ENCODE measurements around the gene DCP1B.

Gene DCP1B

GRCh38 chr12:1919284-1919683, 85.0 kb downstream of the DCP1B start:
- peak; percentile 29 for DNase-seq (ENCODE audit: low spot score)

GRCh38 chr12:1918884-1919236, 85.4 kb downstream of the DCP1B start:
- no peak for DNase-seq (ENCODE audit: low spot score)

- DNase-seq (ENCODE audit: low spot score): peak; percentile 56
These were observed 86.0 kb downstream of the DCP1B start, which contains the start of gene CACNA2D4 for GRCh38 chr12:1918081-1918883. Gene CACNA2D4, minus strand, starts transcription at chr12:1918652. Its CDS starts 179 bp downstream, at chr12:1918473.

- DNase-seq (ENCODE audit: low spot score): peak; percentile 84
These were observed 86.8 kb downstream of the DCP1B start for GRCh38 chr12:1917172-1918070.

DNA sequence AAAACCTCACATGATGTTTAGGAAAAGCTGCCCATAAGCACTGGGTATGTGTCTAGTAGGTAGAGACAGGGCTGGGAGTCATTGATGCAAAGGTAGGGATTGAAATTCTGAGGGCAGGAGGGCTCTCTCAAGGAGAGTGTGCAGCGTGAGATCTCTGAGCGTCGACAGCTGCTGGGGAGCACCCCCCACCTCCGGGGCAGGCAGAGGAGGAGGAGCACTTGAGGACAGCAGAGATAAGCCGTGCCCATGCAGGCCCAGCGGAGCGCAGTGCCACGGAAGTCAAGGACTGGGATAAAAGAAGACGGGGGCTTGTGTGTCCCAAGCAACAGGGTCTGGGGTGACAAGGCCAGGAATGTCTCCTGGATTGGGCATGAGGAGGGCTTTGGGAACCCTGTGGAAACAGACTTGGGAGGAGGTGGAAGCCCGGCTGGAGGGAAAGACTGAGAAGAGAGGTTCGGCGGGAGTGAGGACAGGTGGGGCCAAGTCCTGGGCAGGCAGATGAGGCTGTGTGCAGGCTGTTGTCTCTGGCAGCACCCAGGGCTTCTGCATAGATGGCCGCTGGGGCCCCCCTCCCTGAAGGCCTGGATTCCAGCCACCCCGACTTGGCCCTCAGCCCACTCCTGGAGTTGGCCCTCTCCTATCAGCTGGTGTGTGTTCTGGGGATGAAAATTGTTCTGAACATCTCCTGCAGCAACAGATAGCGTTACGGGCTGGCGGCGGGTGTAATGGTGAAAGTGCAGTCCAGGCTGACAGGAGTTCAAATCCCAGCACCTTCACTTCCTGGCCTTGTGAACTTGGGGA, 87.7 kb downstream of the DCP1B start:
- peak; percentile 93 for DNase-seq (ENCODE audit: low spot score)

DNA sequence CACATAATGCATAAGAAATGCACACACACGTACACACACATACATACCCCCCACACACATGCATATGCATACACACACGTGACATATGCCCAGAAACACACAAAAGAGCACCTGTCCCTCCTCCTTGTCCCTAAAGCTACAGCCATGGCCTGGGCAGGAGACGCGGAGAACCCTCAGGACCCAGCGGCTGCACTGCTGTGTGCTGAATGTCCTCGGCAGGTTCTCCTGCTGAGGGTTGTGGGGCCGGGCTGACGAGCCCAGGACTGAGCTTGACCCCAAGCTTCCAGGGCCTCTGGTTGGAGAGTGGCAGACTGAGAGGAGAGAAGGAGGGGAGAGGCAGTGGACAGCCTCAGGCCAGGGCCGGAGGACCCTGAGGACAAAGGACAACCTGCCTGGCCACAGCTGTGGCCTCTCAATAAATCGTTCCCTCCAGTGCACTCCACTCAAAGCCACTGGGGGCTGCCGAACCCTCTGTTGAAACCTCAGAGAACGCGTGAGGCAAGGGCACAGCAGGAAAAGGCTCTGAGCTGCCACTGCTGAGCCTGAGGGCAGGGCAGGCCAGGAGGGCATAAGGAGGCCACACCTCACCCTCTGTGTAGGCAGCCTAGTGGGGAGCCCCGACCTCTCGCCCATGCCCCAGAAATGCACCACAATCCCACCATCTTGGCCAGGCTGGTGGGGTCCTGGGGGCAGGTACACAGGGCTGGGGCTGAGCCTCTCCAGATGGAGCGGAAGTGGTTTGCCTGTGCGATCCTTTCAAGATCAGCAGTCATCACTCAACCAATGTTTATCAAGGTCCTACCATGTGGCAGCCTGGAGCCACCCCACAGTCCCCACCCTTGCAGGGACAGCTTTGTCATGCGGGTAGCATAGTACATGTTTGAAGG, 88.9 kb downstream of the DCP1B start:
- peak; percentile 90 for DNase-seq (ENCODE audit: low spot score)

DNA sequence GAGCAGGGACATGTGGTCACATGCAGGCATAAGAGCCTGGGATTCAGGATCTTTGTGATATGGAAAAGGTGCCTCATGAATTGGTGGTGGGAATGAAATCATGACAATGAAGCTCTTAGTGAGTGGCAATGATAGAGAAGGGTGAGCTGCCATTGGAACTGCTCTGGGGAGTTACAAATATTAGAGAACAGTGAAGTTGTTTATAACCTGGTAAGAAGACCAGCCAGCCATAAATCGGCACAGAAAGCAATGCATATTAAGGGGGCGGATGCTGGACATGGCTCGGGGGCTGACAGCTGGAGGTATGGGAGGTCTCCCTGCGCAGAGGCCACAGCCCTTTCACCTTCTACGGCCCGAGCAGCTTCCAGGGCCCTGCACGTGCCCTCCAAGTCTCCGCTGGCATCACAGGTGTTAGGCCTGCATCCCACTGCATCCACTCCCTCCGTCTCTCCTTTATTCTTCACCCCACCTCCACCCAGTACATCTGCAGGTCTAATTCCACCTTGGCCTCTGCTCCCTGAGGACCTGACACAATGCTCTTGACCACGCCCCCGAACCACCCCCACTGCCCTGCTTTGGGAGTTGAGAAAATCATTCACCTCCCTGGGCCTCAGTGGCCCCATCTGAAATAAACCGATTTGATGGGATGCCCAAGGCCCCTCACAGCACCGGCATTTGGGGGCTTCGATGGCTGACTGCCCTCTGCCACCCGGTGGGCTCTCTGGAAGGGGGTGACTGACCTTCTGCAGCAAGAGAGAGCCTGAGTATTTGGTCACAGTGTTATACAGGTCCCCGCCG, 89.9 kb downstream of the DCP1B start:
- no peak for DNase-seq (ENCODE audit: low spot score)

DNA sequence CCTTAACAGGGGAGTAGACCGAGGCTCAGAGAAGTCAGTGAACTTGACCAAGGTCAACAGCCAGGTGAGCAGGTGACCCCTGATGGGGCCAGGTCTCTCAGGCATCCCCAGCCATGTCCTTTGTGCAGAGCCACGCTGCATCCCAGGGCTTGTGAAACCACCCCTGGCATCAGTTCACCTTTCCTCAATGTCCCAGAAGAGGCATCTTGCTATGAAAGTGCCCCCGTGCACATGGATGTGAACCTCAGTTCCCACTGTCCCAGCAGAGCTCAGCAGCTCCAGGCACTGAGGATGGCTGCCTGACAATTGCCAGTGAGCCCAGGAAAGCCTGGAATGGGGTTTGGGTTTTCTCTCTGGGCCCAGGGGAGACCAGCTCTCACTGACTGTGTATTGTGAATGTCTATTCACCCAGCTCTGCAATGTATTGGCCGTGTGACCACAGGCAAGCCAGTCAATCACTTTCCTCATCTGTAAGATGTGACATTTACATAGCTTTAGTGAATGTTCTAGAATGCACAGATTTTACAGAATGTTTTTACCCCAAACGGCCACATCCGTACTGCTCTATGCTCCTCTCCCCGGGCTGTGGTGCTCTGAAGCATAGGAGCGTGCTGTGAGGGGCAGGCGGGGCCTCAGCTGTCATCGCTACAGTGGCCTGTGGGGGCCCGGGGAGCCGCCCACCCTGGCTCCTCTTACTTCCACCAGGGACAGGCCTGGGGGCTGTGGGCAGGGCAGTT, 90.7 kb downstream of the DCP1B start:
- DNase-seq (ENCODE audit: low spot score): no peak

DNA sequence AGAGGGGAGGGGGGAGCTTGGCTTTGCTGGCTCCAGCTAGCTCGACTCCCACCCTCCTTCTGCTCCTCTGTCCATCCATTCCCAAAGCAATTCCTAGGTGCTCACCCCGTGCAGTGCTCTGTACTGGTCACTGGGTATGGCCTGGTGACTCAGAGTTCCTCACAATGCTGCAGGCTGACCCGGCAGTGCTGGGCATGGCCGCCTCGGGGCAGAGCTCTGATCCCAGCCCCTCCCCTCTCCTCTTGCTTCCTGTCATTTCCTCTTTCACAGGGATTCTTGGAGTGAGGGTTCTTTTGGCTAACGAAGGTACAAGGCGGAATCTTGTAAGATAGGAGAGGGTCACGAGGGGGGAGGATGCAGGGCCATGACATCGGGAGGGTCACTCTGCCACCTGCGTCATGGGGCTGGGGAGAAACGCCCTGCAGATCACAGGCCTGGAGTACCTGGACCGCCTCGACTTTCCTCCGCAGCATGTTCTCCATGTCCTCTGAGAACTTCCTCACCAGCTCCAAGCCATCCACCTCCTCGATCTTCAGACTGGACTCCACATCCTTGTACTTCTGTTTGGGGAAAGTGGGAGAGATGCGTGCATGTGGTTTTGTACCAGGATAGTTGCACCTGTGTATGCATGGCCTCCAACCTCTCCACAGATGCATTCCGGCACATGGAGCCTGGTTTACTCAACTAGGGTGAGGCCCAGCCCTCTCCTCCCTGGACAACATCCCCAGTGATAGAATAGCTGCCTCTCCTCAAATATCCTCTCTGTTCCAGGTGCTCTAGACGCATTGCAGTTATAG, 91.5 kb downstream of the DCP1B start:
- no peak for DNase-seq (ENCODE audit: low spot score)

DNA sequence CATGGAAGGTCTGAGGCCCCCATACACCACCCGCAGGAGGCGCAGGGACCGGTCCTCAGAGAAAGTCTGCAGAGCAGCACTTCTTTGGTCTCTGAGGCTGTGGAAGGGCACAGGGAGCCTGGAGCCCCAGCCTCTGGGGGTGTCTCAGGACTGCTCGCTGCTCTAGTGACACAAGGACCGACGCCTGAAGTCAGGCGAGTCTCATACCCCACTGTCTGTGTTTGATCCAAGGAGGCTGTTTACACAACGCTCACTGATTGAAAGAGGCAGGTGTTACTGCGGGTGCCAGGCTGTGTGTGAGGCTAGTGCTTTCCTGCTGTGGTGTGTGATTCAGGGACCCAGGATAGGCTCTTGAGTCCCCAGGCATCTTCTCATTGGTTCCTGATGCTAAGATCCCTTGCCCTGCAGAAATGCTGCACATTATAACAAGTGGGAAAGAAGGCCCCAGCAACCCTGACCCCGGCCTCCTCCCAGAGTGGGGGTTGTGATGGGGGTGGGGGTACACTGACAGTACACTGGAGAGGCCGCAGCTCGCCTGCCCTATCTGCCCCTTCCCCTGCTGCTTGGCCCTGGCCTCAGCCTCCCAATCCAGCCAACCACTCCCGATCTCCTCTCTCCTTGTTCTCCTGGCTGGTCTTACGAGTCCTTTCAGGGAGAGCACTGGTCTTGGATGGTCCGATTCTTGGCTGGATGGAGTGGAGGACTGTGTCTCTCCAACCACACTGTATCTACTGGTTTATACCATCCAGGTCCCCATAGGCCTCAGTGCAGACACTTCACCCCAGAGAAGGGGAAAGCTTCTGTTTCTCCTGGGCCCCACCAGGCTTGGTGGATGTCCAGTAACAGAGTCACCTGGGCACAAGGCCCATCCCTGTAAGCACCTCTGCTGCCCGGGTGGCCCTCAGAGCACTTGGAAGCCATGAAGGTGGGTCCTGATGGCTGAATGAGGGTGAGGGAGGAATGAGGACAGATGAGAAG, 92.4 kb downstream of the DCP1B start:
- no peak for DNase-seq (ENCODE audit: low spot score)

GRCh38 chr12:1910468-1910867, 93.8 kb downstream of the DCP1B start:
- no peak for DNase-seq (ENCODE audit: low spot score)

DNA sequence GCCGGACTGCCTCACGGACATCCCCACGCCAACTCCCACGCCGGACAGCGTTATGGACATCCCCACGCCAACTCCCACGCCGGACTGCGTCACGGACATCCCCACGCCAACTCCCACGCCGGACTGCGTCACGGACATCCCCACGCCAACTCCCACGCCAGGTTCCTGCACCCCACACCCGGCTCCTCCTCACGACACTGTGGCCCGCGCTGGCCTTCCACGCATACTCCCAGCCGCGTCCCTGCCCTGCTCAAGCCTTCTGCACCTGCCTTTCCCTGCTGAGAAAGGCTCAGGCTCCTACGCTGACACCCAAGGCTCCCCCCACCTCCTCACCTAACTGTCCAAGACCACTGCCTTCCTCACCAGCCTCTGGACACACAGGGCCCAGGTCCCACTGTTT, 95.5 kb downstream of the DCP1B start:
- DNase-seq (ENCODE audit: low spot score): no peak

DNA sequence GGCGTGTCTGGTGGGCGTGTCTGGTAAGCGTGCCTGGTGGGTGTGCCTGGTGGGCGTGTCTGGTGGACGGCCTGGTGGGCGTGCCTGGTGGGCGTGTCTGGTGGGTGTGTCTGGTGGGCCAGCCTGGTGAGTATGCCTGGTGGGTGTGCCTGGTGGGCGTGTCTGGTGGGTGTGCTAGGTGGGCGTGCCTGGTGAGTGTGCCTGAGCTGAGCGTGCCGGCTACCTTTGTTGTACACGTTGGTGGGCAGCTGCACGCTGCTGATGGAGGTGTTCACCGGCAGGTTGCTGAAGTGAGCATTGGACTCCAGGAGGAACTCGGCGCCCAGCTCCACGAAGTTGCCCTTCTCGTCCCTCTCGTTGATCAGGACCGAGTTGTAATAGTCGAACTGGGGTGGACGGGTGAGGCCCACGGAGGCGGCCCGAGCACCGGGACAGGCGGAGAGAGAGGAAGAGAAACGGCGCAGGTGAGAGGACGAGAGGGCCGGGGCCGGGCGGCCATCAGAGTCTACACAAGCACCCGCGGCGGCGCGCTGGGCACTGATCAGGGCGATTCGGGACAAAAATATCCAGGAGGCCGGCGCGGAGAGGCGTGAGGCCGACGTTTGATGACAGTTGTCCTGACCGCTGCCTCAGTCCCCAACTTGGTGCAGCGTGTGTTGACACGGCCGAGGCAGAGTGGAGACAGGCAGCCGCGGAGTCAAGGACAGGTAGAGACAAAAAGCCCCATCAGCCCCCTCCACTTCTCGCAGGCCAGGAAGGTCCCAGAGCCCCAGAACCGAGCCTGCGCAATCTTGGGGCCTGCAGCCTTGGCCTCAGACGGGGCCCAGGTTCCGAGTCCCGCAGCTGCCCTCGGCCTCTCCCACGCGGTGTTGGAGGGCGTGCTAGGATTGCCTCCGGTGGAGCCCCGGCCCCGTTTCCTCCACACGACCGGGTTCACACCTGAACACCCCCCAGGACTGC, 96.3 kb downstream of the DCP1B start:
- DNase-seq (ENCODE audit: low spot score): peak; percentile 89

DNA sequence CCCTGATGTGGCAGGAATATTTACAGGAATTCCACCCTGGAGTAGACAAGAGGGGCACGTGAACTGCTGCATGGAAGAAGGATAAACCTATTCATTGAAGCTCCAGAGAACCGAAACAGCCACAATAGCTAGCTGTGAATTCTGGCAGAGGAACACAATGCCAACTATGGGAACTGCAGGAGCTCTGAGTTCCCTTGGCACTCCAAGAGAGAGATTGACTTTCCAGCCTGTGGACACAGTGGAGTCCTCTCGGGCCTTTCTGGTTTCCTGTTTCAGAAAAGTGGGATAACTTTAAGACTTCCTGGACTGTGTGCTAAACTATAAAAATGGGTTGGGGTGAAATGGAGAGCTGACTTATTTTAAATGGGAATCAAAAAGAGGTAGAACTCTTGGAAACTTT, 97.7 kb downstream of the DCP1B start:
- no peak for DNase-seq (ENCODE audit: low spot score)

DNA sequence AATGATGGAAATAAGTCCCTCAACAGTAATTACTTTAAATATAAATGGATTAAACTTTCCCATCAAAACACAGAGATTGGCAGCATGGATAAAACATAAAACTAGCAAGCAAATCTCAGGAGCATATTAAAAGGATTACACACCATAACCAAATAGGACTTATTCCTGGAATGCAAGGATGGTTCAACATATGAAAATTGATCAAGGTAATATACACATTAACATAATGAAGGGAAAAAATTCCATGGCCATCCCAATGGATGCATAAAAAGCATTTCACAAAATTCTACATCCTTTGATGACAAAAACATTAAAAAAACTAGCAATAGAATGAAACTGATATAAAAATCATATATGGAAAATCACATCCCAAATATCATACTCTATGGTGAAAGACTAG, 99.4 kb downstream of the DCP1B start:
- DNase-seq (ENCODE audit: low spot score): no peak

GRCh38 chr12:1896964-1897363, 107.3 kb downstream of the DCP1B start:
- no peak for DNase-seq (ENCODE audit: low spot score)
